T-helper 2 cell (primary cell): Measurements from ENCODE around the gene TRAF1.
"Not testable (repeated sequence)": the region's sequence is repeated elsewhere in the genome, so short reads cannot be mapped to it uniquely, and the experiment has no call there.

ENCODE experiments used
- DNase-seq, 5 experiments: peaks; one replicate each; pipeline versions ENCODE4 v3.0.0 to v3.0.0-alpha.2; 2012 to 2022
- total RNA-seq, 2 donors: gene quantifications; one replicate each; lab custom pipeline; 2026; lab: John Stamatoyannopoulos, UW

Gene TRAF1, protein sequence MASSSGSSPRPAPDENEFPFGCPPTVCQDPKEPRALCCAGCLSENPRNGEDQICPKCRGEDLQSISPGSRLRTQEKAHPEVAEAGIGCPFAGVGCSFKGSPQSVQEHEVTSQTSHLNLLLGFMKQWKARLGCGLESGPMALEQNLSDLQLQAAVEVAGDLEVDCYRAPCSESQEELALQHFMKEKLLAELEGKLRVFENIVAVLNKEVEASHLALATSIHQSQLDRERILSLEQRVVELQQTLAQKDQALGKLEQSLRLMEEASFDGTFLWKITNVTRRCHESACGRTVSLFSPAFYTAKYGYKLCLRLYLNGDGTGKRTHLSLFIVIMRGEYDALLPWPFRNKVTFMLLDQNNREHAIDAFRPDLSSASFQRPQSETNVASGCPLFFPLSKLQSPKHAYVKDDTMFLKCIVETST
- total RNA-seq, result 353 to 399 reads per million in 2 donors

DNA sequence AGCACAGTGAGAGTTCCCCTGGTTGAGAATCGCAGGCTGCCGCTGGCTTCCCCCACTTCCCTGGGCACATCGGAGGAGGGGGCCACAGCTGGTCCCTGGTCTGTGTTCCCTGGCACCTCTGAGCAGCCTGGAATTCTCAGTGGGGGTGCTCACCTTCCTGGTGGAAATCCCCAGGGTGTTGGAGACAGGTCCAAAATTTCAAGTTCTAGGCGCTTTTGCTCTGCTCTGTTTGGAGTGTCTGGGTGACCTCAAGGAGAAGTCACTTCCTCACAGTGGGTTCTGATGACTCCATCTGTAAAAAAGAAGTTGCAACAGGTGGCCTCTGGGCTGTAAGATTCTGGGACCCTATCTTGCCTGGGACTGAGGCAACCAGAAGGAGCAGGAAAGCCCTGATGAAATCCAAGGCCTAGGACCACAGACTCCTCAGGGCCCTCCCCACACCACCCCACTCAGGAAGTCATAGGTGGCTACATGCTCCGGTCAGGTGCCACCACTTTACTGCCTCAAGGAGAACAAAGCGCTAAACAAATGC, at the start of gene TRAF1:
TSS of gene TRAF1 (minus strand) at position 400 of the 532 bp plus-strand sequence. CDS start 721 bp downstream, outside the sequence.
- DNase-seq, result peak in 2 of 5 experiments; percentile 22 to 72

GRCh38 chr9:120974921-120975320, 48.3 kb upstream of the TRAF1 start:
- peak in 1 of 5 experiments; percentile 51 for DNase-seq

GRCh38 chr9:120974181-120974580, 47.6 kb upstream of the TRAF1 start:
- DNase-seq, result no peak

- no peak for DNase-seq
Observed at GRCh38 chr9:120971938-120972337, 45.3 kb upstream of the TRAF1 start.

GRCh38 chr9:120971471-120971870, 44.9 kb upstream of the TRAF1 start:
- not testable (repeated sequence) for DNase-seq

DNA sequence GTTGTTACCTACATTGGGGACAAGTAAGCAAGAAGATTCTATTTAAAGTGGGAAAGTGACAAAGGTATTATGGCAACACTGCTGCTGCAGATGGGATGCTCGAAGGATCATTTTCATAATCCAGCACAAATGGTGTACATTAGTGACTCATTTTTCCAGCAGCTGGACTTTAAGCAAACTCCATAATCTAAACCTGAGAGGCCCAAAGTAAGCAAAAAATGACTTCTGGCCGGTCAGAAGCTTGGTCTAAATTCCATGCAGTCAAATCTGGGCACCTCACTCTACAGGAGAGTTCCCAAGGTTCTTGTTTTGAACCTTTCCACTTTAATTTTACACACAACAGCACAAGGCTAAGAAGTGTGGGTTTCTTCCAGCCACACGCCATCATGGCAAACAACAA, 43.6 kb upstream of the TRAF1 start:
- no peak for DNase-seq

DNA sequence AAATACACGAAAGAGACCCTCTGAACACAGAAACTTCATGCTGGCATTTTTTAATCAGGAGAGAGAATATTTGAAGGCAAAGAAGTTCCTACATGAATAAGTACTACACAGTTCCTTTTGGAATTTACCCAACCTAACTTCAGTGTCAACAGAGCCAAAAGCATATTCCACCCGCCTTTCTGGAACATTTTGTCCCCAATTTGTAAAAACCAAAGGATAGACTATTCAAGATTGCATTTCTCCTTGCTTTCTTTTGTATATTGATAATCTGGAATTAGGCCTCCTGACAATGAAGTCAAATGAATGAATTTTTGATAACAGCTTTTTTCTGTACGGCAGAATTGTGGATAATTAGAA, 39.4 kb upstream of the TRAF1 start:
- no peak for DNase-seq

DNA sequence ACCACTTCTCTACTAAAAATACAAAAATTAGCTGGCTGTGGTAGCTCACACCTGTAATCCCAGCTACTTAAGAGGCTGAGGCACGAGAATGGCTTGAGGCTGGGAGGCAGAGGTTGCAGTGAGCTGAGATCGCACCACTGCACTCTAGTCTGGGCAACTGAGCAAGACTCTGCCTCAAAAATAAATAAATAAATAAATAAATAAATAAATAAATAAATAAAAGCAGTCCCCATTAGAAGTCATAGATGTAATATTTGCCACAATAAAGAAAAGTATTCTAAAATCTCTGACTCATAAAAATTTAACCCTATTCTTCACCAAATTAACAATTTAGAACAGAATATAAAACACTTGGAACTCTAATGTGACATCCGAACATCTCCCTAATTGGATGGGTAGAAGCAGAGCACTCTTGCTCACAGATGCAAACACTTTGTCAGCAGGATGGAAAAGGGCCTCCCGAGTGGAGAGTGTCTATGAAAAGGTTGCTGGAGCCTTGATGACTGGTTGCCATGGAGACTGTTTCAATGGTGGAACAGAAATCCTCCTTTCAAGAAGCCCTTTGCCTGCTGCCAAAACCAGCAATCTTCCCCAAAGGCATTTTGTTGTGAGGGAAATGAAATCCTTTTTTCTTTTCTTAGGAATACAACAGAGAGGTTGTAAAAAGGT, 38.9 kb upstream of the TRAF1 start:
- DNase-seq, result no peak

- no peak for DNase-seq
Observed at GRCh38 chr9:120961936-120962335, 35.3 kb upstream of the TRAF1 start.

GRCh38 chr9:120960001-120960400, 33.4 kb upstream of the TRAF1 start:
- DNase-seq, result no peak

- DNase-seq, result no peak
Observed at GRCh38 chr9:120956862-120957261, 30.3 kb upstream of the TRAF1 start.

GRCh38 chr9:120951960-120952618, 25.5 kb upstream of the TRAF1 start:
- DNase-seq, result no peak

- DNase-seq, result no peak
Observed at GRCh38 chr9:120950421-120951388, 24.1 kb upstream of the TRAF1 start.

DNA sequence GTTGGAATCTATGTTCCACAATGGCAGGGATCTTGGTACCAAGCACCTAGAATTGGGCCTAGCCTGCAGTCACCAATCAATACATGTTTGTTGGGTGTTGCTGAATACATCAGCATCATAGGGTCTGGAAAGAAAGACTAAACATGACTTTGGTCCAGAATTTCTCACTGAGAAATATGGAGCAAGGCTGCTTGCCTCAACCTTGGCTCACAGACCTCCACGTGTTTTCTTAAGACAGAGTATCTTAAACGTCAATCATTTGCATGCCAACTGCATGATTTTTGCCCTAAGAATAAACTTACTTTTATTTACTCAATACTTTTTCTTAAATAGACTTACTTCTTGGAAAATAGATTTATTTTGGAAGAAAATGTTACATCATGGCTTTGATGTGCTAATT, 22.7 kb upstream of the TRAF1 start:
- DNase-seq, result no peak

DNA sequence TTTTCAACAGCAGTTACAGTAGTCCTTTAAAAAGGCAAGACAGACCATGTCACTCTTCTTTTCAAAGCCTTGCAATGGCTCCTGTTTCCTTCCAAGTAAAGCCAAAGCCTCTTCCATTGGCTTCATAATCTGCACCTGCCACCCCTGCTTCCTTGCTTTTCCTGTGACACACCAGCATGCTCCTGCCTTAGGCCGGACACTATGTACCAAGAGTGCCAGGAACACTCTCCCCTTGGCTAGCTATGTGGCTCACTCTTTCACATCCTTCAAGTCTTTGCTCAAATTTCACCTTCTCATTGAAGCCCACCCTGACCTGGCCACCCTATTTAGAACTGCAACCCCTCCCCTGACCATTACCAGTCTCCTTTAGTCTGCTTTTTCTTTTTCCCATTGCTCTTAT, 22.2 kb upstream of the TRAF1 start:
- no peak for DNase-seq

DNA sequence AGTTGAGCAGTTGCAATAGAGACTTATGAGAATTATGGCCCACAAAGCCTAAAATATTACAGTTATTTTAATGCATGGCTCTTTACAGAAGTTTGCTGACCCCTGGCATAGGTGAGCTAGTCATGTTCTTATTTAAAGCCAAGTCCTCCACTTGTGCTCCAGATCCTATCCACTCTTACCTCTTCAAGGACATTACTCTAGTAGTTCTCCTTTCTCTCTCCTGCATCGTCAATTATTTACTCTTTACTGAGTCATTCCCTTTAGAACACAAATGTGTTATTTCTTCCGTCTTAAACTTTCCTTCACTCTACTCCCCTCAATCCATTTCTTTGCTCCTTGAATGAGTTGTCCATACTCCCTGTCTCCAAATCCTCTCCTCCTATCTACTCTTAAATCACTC, 20.6 kb upstream of the TRAF1 start:
- DNase-seq, result no peak

DNA sequence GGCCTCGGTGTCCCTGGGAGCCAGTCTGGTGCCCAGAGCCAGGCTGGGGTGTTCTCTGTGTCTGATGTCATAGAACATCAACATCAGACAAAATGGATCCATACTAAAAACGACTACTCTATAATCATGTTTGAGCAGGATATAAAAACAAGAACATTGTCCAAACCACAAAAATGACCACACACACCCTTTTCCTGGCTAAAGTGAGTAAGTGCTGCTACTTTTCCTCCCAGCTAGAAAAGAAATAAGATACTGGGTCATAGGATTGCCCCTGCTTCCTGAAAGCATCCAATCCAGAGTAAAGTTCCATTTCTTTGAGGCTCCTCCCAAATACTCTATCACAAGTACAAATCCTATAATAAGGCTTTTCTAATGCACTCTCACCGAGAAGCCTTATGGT, 19.7 kb upstream of the TRAF1 start:
- DNase-seq, result no peak

- no peak for DNase-seq
Observed at GRCh38 chr9:120944948-120945347, 18.4 kb upstream of the TRAF1 start.

DNA sequence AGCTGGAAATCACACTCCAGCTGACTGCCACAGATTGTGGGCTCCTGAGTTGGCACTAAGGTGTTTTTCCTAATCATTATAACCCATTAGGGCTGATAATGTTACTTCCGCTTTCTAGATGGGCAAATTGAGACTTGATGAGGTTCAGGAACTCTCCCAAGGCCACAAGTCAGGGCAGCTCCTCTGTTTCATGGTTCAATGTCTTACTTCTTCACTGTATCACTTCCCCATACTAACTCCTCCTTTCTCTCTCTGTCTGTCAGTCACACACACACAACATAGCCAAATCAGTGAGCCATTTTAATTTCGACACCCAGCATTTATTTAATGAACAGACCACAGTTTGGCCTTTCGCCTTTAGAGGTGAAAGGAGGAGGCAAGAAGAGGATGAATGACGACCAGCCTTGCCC, 17.8 kb upstream of the TRAF1 start:
- no peak for DNase-seq

DNA sequence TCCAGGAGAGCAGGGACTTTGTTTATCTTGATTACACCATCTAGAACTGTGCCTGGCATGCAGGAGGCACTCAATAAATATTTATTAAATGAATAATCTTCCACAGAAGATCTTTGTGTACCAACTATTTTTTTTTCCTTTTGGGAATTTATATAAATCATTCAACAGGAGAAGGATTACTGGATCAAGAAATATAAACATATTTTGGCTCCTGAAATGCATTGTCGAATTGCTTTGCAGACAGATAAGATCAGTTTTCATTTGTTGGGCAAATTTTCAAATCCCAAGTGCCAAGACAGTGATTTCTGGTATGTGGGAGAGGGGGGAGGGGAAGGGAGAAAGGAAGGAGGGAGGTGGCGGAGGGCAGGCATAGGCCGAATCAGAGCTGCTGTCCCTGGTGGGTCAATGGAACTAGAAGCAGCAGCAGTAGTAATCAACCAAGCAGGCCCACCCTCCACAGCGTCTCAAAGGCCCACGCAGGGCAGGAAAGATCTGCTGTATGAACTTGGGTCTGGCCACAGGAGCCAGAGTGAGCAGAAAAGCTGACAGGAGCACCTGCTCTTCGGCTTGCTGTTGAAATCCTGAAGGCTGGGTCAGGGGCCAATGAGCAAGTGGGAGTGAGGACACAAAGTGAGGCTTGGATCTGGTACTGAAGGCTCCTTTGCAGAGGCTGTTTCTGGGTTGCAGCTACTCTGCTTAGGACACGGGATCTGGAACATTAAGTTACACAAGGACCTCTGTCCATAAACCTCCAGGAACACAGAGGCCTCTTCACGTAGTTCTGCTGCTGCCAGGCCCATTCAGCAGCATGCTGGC, 15.8 kb upstream of the TRAF1 start:
- no peak for DNase-seq
